GM21576 (cell line): ENCODE measurements around the gene SIX2.

Source experiments
- ATAC-seq: cut with Tn5 transposase; IDR thresholded peaks from one replicate; pipeline ENCODE4 v1.9.1; 2021; ENCODE audit warnings: mild to moderate bottlenecking, moderate library complexity; ENCODE audit not compliant: unreplicated experiment

Gene SIX2

DNA sequence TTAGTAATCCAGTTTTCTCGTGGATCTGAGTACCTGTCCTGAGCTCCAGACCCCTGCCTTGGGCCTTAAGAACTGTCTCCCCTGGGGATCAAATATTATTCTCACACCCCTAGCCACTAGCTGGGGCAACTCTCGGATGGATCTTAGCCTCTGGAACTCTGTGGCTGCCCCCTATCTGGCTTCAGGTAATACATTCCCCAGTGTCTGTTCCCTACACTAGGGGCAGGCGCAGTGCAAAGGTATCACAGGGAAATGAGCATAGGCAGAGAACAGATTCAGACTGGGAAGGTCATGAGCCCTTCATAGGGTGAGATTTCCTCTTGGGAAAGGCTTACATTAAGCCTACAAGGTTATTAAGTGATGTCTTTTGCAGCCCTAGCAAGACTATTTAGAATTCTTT, 11.2 kb upstream of the SIX2 start:
- no peak for ATAC-seq

DNA sequence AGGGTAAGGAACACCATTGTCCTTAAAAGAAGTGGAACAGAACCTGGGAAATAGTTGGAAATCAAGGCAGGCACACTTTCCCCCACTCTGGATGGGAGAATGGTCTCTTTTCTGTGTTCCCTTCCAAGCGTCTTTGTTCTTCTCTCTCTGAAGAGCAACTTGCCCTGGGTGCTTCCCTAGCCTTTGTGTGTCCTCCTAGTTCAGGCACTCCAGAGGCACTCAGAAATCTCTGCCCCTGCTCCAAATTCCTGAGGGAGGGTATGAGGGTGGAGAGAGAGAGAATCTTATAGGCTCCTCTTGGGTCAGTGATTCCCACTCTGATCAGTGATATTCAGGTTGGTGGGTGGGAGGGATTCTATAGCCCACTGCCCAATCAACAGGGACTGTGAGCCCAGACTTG, 8.8 kb upstream of the SIX2 start:
- no peak for ATAC-seq

DNA sequence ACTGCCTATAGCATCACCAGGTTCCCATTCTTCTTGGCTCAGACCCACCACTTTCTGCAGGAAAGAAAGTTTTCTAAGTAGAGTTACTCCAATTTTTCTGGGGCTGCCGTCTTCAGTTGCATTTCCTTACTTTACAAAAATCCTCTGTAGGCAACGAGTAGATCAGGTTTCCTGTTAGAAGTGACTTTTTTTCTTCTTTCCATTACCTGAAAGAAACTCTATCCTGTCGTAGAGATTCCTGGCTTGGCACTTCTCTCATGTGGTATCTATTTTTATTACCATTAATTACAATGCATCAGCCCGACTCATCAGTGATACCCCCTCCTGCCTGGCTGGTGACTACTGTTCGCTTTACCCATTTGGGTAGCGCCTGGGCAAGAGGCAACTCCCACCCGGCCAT, 5.6 kb upstream of the SIX2 start:
- ATAC-seq, result no peak

DNA sequence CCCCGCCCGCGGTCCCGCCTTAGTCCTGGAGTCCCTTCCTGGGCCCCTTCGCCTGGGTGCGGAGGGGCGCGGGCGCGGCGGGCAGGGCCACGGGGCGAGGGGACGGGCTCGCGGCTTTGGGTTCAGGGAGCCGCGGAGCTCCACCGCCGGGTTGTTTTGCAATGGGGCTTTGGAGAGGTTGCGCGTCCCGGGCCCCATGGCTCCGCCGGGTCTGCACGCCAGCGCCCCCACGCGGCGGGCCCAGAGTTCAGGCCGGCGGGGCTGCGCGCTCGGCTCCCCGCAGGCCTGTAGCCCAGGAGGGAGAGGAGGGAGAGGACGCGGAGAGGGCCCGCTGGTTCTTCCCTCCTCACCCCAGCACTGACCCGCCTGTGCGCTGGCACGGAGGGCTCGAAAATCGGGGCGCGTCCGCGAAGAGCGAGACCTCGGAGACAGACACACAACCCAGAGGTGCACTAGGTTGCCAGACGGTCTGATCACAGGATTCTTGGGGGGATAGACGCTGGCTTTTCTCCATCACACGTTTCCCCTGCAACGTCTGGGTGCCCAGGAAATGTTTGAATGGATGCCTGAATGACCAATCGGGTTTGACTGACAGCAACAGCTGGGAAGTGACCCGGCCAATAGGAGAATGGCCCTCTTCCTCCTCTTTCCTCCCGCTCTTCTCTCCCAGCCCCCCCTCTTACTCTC, 4.9 kb upstream of the SIX2 start:
- no peak for ATAC-seq

- ATAC-seq, result no peak
Measured at GRCh38 chr2:45013229-45014015, 4.2 kb upstream of the SIX2 start.

GRCh38 chr2:45012733-45013132, 3.5 kb upstream of the SIX2 start:
- no peak for ATAC-seq

DNA sequence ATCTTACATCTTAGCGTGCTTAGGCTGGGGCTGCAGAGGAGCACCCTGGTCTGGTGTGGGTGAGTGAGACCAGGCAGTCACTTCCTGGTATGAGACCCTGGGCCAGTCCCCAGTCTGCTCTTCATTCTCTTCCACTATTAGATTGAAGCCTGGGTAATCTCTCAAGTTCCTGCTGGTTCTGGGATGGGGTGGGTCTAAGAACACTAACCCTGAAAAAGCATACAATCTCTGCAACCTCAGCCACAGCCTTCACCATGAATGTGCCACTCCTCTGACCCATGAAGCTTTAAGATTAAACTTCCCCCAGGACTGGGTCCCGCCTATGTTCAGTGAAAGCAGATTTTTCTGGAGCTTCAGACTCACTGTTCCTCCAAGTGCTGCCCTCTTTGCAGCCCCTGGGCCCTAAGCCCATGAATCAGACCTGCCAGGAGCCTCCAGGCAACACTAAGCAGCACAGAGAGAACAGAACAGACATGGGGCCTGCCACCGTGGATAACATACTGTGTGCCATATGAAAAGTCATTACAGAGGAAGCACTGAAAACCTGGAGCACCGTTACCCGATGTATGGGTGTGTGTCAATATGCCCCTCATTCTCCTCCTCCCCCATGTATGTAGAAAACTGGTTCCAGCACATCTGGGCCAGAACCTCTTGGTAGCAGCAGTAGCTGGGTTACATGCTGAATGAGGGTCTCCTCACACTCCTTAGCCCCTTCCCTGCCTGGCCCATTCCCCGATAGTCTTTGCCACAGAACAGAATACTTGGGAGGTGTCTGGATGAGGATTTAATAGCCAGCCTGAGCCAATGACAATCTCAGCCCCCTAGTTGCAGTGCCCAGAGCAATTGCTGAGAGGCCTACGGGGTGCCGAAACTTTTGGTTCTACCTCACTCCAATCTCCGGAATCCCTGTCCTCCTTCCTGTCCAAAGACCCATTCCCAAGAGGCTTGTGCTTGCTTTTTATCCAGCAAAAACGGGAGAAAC, 2.7 kb upstream of the SIX2 start:
- no peak for ATAC-seq

- ATAC-seq, result no peak
Measured at GRCh38 chr2:45011121-45011520, 1.9 kb upstream of the SIX2 start.

GRCh38 chr2:45010702-45011012, 1.4 kb upstream of the SIX2 start:
- no peak for ATAC-seq

DNA sequence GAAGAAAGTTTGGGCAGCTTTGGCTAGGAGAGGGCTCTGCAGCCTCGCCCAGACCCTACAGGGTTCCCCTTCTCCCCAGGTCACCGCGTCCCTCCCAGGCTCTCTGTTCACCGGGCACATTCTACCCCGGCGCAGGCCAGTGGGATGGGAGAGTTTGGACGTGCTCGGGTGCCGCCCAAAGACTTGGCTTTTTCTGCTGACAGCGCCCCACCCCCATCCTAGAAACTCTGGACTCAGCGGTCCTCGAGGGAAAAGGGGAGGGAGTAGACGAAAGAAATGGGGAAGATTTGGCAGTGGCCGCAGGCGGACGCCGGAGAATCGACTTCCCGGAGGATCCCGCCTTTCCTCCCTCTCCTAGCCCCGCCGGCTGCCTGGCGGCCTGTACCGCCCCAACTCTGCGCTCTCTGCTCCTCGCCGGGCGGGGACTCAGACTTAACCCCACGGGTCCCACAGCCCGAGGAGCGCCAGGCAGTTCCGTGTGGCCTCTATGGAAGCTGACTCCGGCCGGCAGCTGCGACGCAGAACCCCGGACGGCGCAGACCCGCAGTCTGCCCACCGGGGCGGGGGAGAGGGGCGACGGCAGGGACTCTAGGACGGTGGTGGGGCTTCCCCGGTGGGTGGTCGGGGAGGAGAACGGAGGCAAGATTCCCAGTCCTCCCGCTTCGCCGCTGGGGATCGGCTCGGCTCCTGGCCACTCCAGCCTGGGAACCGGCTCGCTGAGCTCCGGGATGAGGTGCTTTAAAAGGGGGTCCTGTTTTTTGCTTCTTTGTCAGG, 863 bp upstream of the SIX2 start:
- no peak for ATAC-seq

- no peak for ATAC-seq
Measured at GRCh38 chr2:45008296-45009129, 739 bp downstream of the SIX2 start.

GRCh38 chr2:45007961-45008295, 1.3 kb downstream of the SIX2 start:
- no peak for ATAC-seq

DNA sequence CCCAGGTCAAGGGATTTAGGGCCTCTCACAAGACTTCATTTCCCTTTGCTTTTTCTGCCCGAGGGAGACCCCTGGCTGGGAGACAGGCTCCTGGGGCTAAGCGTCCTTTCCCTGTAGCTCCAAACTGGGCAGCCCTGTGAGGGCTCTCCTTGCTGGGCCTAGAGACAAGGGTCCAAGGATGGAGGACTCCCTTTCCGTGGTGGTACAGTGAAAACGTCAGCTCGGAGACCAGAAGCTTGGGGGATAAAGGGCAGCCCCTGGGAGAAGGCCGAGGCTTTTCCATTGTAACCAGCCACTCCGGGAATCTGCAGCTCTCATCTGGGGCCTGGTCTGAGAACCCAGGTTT, 2.3 kb downstream of the SIX2 start:
- no peak for ATAC-seq

- no peak for ATAC-seq
Measured at GRCh38 chr2:45006041-45006941, 3.0 kb downstream of the SIX2 start.

DNA sequence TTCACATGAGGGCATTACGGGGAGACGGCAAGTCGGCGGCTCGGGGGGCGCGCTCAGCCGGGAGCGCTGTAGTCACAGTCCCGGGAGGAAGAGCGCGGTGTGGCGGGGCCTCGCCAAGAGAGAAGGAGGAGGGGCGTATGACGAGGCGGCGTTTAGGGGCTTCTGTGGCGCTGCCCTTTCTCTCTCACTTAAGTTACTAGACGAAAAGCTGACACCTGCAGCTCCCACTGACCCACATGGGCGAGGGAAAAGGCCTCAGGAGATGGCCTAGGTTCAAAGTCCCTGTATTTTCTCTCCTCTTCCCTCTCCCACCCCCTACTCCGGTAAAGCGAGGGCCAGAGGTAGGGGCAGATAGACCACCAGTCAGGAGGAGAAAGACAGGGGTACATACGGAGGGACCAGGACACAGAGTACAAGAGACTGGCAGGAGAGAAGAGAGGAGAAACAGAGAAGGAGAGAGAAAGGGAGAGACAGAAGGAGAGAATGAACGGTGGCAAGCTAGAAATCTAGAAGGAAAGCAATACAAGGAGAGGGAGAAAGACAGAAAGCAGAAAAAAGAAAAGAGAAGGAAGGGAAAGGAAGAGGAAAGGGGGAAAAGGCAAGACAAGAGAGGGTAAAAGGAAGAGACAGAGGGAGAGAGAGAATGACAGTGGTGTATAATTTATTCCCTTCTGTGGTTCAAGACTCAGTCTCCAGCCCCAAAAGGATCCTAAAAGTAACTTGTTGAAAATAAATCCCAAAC, 3.8 kb downstream of the SIX2 start:
- ATAC-seq, result no peak

GRCh38 chr2:45004562-45005191, 4.6 kb downstream of the SIX2 start:
- ATAC-seq, result no peak

DNA sequence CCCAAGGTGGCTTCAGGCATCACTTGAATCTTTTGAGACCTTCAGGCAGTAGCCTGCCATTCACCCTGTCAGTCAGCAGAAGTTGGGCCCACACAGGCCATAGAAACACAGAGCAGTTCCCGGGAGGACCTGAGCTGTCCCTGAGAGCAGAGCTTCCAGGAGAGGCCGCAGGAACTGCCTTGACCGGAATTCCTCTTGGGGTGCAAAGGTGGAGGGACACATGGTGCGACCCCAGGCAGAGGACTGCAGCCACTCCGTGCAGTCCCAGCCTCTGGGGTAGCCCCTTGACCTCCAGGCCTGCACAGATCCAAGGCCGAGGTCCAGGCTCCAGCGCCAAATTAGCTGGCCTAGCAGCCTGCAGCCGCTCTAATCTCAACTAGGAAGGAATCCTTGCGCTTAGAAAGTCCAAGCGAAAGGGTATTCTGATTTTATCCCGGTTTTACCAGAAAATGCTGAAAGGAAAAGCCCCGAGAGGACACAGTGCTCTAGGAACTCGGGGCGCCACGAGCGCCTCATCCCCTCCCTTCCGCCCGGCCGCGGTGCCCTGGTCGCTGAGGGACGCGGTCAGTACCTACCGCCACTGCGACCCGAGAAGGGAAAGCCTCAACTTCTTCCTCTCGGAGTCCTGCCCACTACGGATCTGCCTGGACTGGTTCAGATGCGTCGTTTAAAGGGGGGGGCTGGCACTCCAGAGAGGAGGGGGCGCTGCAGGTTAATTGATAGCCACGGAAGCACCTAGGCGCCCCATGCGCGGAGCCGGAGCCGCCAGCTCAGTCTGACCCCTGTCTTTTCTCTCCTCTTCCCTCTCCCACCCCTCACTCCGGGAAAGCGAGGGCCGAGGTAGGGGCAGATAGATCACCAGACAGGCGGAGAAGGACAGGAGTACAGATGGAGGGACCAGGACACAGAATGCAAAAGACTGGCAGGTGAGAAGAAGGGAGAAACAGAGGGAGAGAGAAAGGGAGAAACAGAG, 5.4 kb downstream of the SIX2 start:
- ATAC-seq, result no peak
